Measurements from ENCODE around the gene LRG1.

DNA sequence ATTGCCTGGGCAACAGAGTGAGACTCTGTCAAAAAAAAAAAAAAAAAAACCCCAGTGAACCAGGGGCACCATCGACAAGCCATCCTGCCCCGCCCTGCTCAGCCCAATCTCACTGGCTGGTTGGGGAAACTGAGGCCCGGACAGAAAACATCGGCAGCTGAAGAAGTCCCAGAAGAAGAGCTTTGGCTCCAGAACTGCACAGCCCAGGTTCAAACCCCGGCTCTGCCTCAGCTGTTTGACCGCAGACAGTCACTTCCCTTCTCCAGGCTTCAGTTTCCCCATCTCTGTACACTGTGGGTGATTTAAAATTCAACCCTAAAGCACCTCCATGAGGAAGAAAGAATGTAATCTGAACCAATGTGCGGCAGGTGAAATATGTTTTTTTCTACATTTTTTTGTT, 29.1 kb upstream of the LRG1 start:
- TF ChIP-seq TAF1 (IDR thresholded peaks at IDR 0.05; ENCODE audit: low read depth, low read length), result no peak
- no peak for TF ChIP-seq POLR2A (IDR thresholded peaks at IDR 0.05; ENCODE audit: low read depth, low read length)
- no peak for TF ChIP-seq POLR2AphosphoS5 (IDR thresholded peaks at IDR 0.05; ENCODE audit: low read depth, low read length)
- 0 out of 2 replicates have a peak, but pooled peaks have one; percentile 20 for TF ChIP-seq SPI1 (IDR thresholded peaks at IDR 0.05; ENCODE audit: low read depth, low read length)
- no peak for TF ChIP-seq POU2F2 (IDR thresholded peaks at IDR 0.05; ENCODE audit: low read depth, low read length)

All from GM12891 (cell line).